Testis (tissue), 3 donors: ENCODE results near the gene RNF128. TPM values are rescaled to one million over a fixed set of nuclear protein-coding genes. Genes with fewer than 3 reads are reported as not detected.

Source experiments
- DNase-seq: peaks from one replicate; pipeline ENCODE4 v3.0.0-alpha.2; 2019
- H3K27ac ChIP-seq, 2 donors: fragments of 200-600 bp; sonication (generic); one replicate each; pipeline ENCODE4 v1.5.1; 2019
- H3K27me3 ChIP-seq: fragments of 200-600 bp; sonication (generic); one replicate; pipeline ENCODE4 v1.5.1; 2019
- H3K36me3 ChIP-seq: fragments of 200-600 bp; sonication (generic); one replicate; pipeline ENCODE4 v1.5.1; 2017; ENCODE audit warnings: low read depth; ENCODE audit errors: missing control alignments
- H3K4me1 ChIP-seq: fragments of 200-600 bp; sonication (generic); one replicate; pipeline ENCODE4 v1.5.1; 2019
- H3K4me3 ChIP-seq, 2 donors: fragments of 200-600 bp; sonication (generic); one replicate each; pipeline ENCODE4 v1.5.1; 2017 to 2019
- H3K9me3 ChIP-seq: fragments of 200-600 bp; sonication (generic); one replicate; pipeline ENCODE4 v1.5.1; 2017
- POLR2A ChIP-seq: fragments of 450-650 bp; IDR thresholded peaks from one replicate; pipeline ENCODE4 v1.6.1; 2017; ENCODE audit warnings: antibody characterized with exemption, mild to moderate bottlenecking, moderate library complexity
- WGBS, 2 donors: methylation state at CpG; one replicate each; pipeline ENCODE4 v1.1.5; 2018; 5-methylcytosine and 5-hydroxymethylcytosine counted together
- intact Hi-C: fragments of 100-400 bp; cut with DNase I; formaldehyde crosslinking; loops from one replicate; pipeline ENCODE4 v1.15.1; 2023; ENCODE audit warnings: low total_unique reads
- polyA plus RNA-seq: library from polyadenylated mRNA; stranded (reverse); fragments of 350-450 nt; fragmentation: Illumina TruSeq; extraction: RNeasy Lipid Tissue Mini Kit (QIAGEN cat#74804); gene quantifications from one replicate; pipeline ENCODE4 v1.2.3, GENCODE V29; 2014; ENCODE audit warnings: low read depth, low replicate concordance; ENCODE audit not compliant: insufficient read depth
- total RNA-seq, 2 donors: library from RNA; depleted of rRNA; stranded (reverse); fragments of >200 nt; gene quantifications; one replicate each; pipeline ENCODE4 v1.2.3, GENCODE V29; 2016
- TF ChIP-seq, protein P1 (sequence below), 3 experiments: fragments of 450-650 bp in 2 of 3; fragments of 200-600 bp in 1 of 3; sonication (generic) in 1 of 3; IDR thresholded peaks; one replicate each; pipeline ENCODE4 v1.5.1; 2016 to 2019; ENCODE audit warnings: antibody characterized with exemption in 3 of 3, mild to moderate bottlenecking in 2 of 3, moderate library complexity in 1 of 3

RNF128 gene
- total and polyA plus RNA-seq, 3 donors from 2014 or later, result 1.4 to 1.5 (median 1.5) TPM

DNA sequence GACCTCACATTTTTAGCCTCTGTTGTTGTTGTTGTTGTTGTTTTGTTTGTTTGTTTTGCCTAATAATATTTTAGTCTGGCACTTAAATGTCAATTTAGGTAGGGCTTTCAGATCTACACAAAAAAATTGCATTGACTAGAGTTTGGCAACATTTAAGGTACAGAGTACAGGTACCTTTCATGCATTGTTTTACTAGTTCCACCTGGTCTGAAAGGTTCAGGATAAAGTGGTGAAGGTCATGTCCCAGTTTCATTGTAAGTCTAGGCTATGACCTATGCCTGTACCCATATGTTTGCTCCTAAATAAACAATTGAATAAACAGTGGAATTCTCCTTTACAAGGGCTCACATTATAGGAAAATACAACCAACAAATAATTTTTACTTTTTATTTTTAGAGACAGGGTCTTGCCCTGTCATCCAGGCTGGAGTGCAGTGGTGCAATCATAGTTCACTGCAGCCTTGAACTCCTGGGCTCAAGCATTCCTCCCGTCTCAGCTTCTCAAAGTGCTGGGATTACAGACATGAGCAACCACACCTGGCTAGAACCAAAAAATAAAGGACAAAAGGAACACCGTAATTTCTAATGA lies 13.8 kb downstream of the RNF128 start:
- Histone ChIP-seq H3K9me3 (no peaks in the 10 kb centered on the region), H3K4me1 (no peaks in the 10 kb centered on the region), H3K4me3 (no peak overlapping the region), H3K36me3 (no peaks in the 10 kb centered on the region), H3K27me3 (no peaks in the 10 kb centered on the region), H3K27ac (no peak overlapping the region)
- no peak for DNase-seq
- WGBS, 2 donors, result 32 to 42% methylated on average over 2 of the region's 2 CpGs
- intact Hi-C loops, result no loop called here
- TF ChIP-seq POLR2A, result no peak
- TF ChIP-seq, protein P1, sequence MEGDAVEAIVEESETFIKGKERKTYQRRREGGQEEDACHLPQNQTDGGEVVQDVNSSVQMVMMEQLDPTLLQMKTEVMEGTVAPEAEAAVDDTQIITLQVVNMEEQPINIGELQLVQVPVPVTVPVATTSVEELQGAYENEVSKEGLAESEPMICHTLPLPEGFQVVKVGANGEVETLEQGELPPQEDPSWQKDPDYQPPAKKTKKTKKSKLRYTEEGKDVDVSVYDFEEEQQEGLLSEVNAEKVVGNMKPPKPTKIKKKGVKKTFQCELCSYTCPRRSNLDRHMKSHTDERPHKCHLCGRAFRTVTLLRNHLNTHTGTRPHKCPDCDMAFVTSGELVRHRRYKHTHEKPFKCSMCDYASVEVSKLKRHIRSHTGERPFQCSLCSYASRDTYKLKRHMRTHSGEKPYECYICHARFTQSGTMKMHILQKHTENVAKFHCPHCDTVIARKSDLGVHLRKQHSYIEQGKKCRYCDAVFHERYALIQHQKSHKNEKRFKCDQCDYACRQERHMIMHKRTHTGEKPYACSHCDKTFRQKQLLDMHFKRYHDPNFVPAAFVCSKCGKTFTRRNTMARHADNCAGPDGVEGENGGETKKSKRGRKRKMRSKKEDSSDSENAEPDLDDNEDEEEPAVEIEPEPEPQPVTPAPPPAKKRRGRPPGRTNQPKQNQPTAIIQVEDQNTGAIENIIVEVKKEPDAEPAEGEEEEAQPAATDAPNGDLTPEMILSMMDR (IDR thresholded peaks at IDR 0.05), result no peak

DNA sequence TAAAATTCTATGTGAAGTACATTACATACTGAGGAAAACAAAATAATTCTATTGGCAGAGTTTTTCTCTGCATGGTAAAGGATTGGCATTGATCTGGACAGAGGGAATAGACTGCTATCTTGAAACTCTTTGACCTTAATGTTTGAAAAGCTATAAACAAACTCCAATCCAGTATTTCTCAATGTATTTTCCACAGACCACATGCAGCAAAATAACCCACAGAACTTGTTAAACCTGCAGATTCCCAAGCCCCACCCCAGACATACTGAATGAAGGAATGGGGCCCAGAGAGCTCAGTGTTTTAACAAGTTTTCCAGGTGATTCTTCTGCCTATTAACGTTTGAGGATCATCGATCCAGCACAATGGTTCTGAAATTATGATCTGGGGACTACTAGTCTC lies 15.7 kb downstream of the RNF128 start:
- Histone ChIP-seq H3K4me1 (no peaks in the 10 kb centered on the region), H3K36me3 (no peaks in the 10 kb centered on the region), H3K27ac (no peak overlapping the region), H3K4me3 (no peak overlapping the region), H3K27me3 (no peaks in the 10 kb centered on the region), H3K9me3 (no peaks in the 10 kb centered on the region)
- DNase-seq, result no peak
- WGBS, 2 donors, result 83 to 89% methylated on average over 2 of the region's 2 CpGs
- TF ChIP-seq, protein P1 (IDR thresholded peaks at IDR 0.05), result no peak
- intact Hi-C loops, result no loop called here

DNA sequence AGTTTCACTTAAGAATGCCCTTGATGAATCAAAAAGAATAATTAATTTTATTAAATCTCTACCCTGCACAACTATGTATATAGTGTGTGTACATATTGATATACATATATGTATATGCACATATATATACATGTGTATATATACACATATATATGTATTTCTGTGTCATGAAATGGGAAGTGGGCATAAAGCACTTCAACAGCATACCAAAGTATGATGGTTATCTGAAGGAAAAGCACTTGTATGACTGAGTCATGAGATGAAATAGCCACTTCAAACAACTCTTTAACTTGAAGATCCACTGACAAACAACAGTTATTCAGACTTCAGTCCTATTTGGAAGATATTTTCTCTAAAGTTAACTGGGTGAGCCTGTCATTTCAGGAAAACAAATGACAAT lies 16.3 kb downstream of the RNF128 start:
- Histone ChIP-seq H3K4me1 (no peaks in the 10 kb centered on the region), H3K27ac (no peak overlapping the region), H3K4me3 (no peak overlapping the region), H3K36me3 (no peaks in the 10 kb centered on the region), H3K27me3 (no peaks in the 10 kb centered on the region), H3K9me3 (no peaks in the 10 kb centered on the region)
- TF ChIP-seq POLR2A, result no peak
- intact Hi-C loops, result no loop called here
- DNase-seq, result no peak

DNA sequence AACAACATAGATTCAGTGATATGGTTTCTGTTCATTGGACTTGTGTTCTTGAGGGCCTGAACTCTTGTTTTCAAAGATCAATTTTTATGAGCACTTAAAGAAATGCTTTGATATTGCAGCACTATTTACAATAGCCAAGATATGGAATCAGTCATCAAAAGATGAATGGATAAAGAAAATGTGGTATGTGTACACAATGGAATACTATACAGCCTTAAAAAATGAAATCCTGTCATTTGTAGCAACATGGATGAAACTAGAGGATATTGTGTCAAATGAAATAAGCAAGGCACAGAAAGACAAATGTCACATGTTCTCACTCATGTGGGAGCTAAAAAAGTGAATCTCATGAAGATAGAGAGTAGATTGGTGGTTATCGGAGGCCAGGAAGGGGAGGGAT lies 21.9 kb downstream of the RNF128 start:
- no peak for DNase-seq
- no peaks in the 10 kb centered on the region for H3K9me3 ChIP-seq
- no peaks in the 10 kb centered on the region for H3K27me3 ChIP-seq
- TF ChIP-seq POLR2A, result no peak
- TF ChIP-seq, protein P1 (IDR thresholded peaks at IDR 0.05), result no peak
- H3K4me1 ChIP-seq, result no peaks in the 10 kb centered on the region
- H3K27ac ChIP-seq, result no peak overlapping the region
- H3K4me3 ChIP-seq, result no peak overlapping the region
- intact Hi-C loops, result no loop called here
- WGBS, 2 donors, result 86 to 100% methylated on average over 1 of the region's 1 CpG
- no peaks in the 10 kb centered on the region for H3K36me3 ChIP-seq

DNA sequence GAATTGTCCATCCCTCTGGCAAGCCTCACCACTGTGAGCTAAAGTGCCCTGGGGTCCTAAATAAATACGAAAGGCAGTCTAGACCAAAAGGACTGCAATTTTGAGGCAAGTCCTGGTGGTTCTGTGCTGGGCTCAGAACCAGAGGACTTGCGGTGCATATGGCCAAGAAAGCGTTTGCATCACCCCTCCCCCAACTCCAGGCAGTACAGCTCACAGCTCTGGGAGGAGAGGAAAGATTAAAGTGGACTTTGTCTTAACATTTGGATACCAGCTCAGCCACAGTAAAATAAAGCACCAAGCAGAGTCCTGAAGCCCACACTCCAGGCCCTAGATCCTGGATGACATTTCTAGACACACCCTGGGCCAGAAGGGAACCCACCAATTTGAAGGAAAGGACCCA lies 24.9 kb downstream of the RNF128 start:
- no peak for DNase-seq
- H3K4me1 ChIP-seq, result no peaks in the 10 kb centered on the region
- intact Hi-C loops, result no loop called here
- H3K36me3 ChIP-seq, result no peaks in the 10 kb centered on the region
- H3K27me3 ChIP-seq, result no peaks in the 10 kb centered on the region
- TF ChIP-seq, protein P1 (IDR thresholded peaks at IDR 0.05), result no peak
- TF ChIP-seq POLR2A, result no peak
- H3K27ac ChIP-seq, result no peak overlapping the region
- H3K4me3 ChIP-seq, result no peak overlapping the region
- WGBS, 2 donors, result 89% methylated on average over 3 of the region's 3 CpGs; no CpG with 5 or more reads in 1 of the 2 donors
- no peaks in the 10 kb centered on the region for H3K9me3 ChIP-seq
